ENCODE data around the gene ASPM. TPM values are rescaled to one million over a fixed set of nuclear protein-coding genes. Genes with fewer than 3 reads are reported as not detected.

Gene ASPM
- polyA plus RNA-seq, 3 donors = 0.01 to 0.08 (median 0.05) TPM

DNA sequence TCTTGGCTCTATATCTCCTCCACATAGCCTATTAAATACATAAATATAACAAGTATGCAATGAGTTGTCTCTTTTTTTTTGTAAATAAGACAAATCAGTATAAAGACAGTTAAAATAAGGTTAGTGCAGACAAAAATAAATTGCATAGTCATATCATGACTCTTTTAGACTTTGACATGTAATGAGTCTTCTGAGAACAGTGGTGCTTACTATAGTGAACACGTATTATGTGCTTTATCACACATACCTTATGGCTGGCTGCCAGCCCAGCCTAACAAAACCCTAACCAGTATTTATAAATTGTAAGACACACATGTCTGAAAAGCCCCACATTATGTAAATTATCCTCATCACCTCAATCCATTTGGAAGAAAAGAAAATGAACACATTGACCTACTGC lies 50.3 kb downstream of the ASPM start:
- H3K27ac Mint-ChIP-seq = no peak overlapping the region
- H3K36me3 Mint-ChIP-seq = peaks cover 51 to 58% of the 10 kb centered on the region in 2 donors
- no peaks in the 10 kb centered on the region for H4K20me1 ChIP-seq (ENCODE audit: insufficient read depth, low read length)
- H3K4me1 ChIP-seq (ENCODE audit: control insufficient read depth in 1 of 2, insufficient read depth in 2 of 2, low read length in 2 of 2) = no peaks in the 10 kb centered on the region
- H3K36me3 ChIP-seq (replicated peaks in 1 of 2; ENCODE audit: control insufficient read depth in 1 of 2, insufficient read depth in 2 of 2, low read length in 2 of 2) = peaks cover 29 to 50% of the 10 kb centered on the region in 2 donors
- H3K27ac ChIP-seq (ENCODE audit: low read depth in 1 of 2, low read length in 2 of 2) = no peak overlapping the region
- no peaks in the 10 kb centered on the region for H3K27me3 Mint-ChIP-seq (ENCODE audit: low read depth in 3 of 3)
- no peaks in the 10 kb centered on the region for H3K4me1 Mint-ChIP-seq
- H3K27me3 ChIP-seq (ENCODE audit: control insufficient read depth in 2 of 2, insufficient read depth in 2 of 2, low read length in 2 of 2) = no peaks in the 10 kb centered on the region
- no peak overlapping the region for H3K9ac ChIP-seq (ENCODE audit: insufficient read depth, low read length, poor library complexity, severe bottlenecking)
- no CpG with 5 or more reads among the region's 1 CpG for WGBS (ENCODE audit: insufficient coverage)
- H3K4me2 ChIP-seq (replicated peaks; ENCODE audit: extremely low read depth, low read length, poor library complexity, severe bottlenecking) = no peak overlapping the region
- intact Hi-C loops (cut with micrococcal nuclease) = no loop called here
- TF ChIP-seq, protein P1, sequence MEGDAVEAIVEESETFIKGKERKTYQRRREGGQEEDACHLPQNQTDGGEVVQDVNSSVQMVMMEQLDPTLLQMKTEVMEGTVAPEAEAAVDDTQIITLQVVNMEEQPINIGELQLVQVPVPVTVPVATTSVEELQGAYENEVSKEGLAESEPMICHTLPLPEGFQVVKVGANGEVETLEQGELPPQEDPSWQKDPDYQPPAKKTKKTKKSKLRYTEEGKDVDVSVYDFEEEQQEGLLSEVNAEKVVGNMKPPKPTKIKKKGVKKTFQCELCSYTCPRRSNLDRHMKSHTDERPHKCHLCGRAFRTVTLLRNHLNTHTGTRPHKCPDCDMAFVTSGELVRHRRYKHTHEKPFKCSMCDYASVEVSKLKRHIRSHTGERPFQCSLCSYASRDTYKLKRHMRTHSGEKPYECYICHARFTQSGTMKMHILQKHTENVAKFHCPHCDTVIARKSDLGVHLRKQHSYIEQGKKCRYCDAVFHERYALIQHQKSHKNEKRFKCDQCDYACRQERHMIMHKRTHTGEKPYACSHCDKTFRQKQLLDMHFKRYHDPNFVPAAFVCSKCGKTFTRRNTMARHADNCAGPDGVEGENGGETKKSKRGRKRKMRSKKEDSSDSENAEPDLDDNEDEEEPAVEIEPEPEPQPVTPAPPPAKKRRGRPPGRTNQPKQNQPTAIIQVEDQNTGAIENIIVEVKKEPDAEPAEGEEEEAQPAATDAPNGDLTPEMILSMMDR (IDR thresholded peaks at IDR 0.05) = no peak
- H3K9me3 ChIP-seq (replicated peaks in 1 of 2; ENCODE audit: control insufficient read depth in 1 of 2, insufficient read depth in 1 of 2, low read length in 2 of 2) = no peaks in the 10 kb centered on the region
- DNase-seq = no peak
- no peak overlapping the region for H3K4me3 Mint-ChIP-seq
- no peaks in the 10 kb centered on the region for H3K9me3 Mint-ChIP-seq
- H3K79me2 ChIP-seq (ENCODE audit: insufficient read depth, low read length) = no peaks in the 10 kb centered on the region
- no peak overlapping the region for H2AFZ ChIP-seq (ENCODE audit: insufficient read depth, low read depth, low read length, poor library complexity, severe bottlenecking)
- no peak overlapping the region for H3K4me3 ChIP-seq (replicated peaks in 1 of 3; ENCODE audit: low read depth in 2 of 3, low read length in 3 of 3)

DNA sequence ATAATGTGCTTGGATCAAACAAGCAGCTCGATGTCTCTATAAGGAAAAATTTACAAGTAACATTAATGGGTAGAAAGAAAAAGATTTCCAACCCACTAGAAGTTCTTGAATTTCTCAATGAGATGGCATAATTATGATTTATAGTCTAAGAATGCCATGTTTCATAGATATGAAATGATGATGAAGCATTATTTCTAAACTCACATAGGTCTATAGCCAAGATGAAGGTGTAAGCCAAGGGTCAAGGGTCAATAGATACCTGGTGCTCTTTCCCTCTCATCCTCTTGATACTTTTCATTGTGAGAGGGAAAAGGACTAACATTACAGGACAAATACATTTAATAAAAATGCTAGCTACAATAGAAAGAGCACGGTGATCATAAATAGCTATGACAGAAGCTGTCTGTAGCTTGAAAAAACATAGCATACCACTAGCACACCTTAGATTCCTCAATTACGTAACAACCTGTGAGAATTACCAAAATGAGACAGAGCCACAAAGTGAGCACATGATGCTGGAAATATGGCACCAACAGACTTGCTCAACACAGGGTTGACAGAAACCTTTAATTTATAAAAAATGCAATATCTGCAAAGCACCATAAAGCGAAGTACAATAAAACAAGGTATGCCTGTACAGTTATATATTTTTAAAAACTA lies 53.1 kb downstream of the ASPM start:
- Histone ChIP-seq H3K36me3 (replicated peaks in 1 of 2; ENCODE audit: control insufficient read depth in 1 of 2, insufficient read depth in 2 of 2, low read length in 2 of 2) (peaks cover 57 to 73% of the 10 kb centered on the region in 2 donors), H3K4me3 (replicated peaks in 1 of 3; ENCODE audit: low read depth in 2 of 3, low read length in 3 of 3) (no peak overlapping the region), H2AFZ (ENCODE audit: insufficient read depth, low read depth, low read length, poor library complexity, severe bottlenecking) (no peak overlapping the region), H3K9me3 (replicated peaks in 1 of 2; ENCODE audit: control insufficient read depth in 1 of 2, insufficient read depth in 1 of 2, low read length in 2 of 2) (no peaks in the 10 kb centered on the region), H3K9ac (ENCODE audit: insufficient read depth, low read length, poor library complexity, severe bottlenecking) (no peak overlapping the region), H3K79me2 (ENCODE audit: insufficient read depth, low read length) (no peaks in the 10 kb centered on the region), H3K4me1 (ENCODE audit: control insufficient read depth in 1 of 2, insufficient read depth in 2 of 2, low read length in 2 of 2) (no peaks in the 10 kb centered on the region), H4K20me1 (ENCODE audit: insufficient read depth, low read length) (no peaks in the 10 kb centered on the region), H3K27me3 (ENCODE audit: control insufficient read depth in 2 of 2, insufficient read depth in 2 of 2, low read length in 2 of 2) (no peaks in the 10 kb centered on the region), H3K27ac (ENCODE audit: low read depth in 1 of 2, low read length in 2 of 2) (no peak overlapping the region), H3K4me2 (replicated peaks; ENCODE audit: extremely low read depth, low read length, poor library complexity, severe bottlenecking) (no peak overlapping the region)
- Mint-ChIP-seq H3K4me1 (no peaks in the 10 kb centered on the region), H3K9me3 (no peaks in the 10 kb centered on the region), H3K4me3 (no peak overlapping the region), H3K27ac (no peak overlapping the region), H3K36me3 (peaks cover 65 to 74% of the 10 kb centered on the region in 2 donors), H3K27me3 (ENCODE audit: low read depth in 3 of 3) (no peaks in the 10 kb centered on the region)
- TF ChIP-seq, protein P1 (IDR thresholded peaks at IDR 0.05) = no peak
- no peak for DNase-seq
- no CpG with 5 or more reads among the region's 4 CpGs for WGBS (ENCODE audit: insufficient coverage)
- intact Hi-C loops (cut with micrococcal nuclease) = no loop called here
